A549 (cell line): ENCODE measurements around the gene SUMF1. TPM values are rescaled to one million over a fixed set of nuclear protein-coding genes. Genes with fewer than 3 reads are reported as not detected.

Experiments used
- ATAC-seq, 2 experiments: fragments of 200-7000 bp in 1 of 2; fragments of >200 bp in 1 of 2; cut with Nextera tagmentation in 1 of 2; cut with Tn5 transposase in 1 of 2; 3 replicates each; pipeline versions ENCODE4 v1.8.0 to v1.9.1; 2018 to 2020; ENCODE audit warnings: mild to moderate bottlenecking in 1 of 2, moderate library complexity in 1 of 2
- CTCF ChIA-PET: fragments of 300-600 bp; sonication (Branson Sonifier 250); formaldehyde crosslinking; extraction: SDS; loops from one replicate; lab custom pipeline; 2021; ENCODE audit warnings: antibody characterized with exemption, inconsistent platforms; lab: Yijun Ruan, JAX
- POLR2A ChIA-PET: fragments of 350-600 bp; formaldehyde crosslinking; extraction: SDS; loops from one replicate; lab custom pipeline; 2021; ENCODE audit warnings: antibody characterized with exemption, inconsistent platforms; lab: Yijun Ruan, JAX
- DNase-seq, 2 experiments: peaks; one replicate each; pipeline versions ENCODE4 v3.0.0 to v3.0.0-alpha.2; 2011 to 2016; ENCODE audit warnings: low read depth in 1 of 2, low spot score in 1 of 2
- FAIRE-seq: peaks from 2 replicates; lab custom pipeline; 2011; peaks lifted over from hg19 to GRCh38; lab: Jason Lieb, UNC
- H3K27ac ChIP-seq, 2 experiments: fragments of >200 bp; sonication (Bioruptor Twin); formaldehyde crosslinking; 3 replicates each; pipeline ENCODE4 v1.5.1; 2016 to 2017
- H3K4me1 ChIP-seq: fragments of >200 bp; sonication (Bioruptor Twin); formaldehyde crosslinking; 3 replicates; pipeline ENCODE4 v1.6.1; 2016
- H3K4me2 ChIP-seq: fragments of >200 bp; sonication (Bioruptor Twin); formaldehyde crosslinking; 3 replicates; pipeline ENCODE4 v1.6.1; 2016
- H3K4me3 ChIP-seq: fragments of >200 bp; sonication (Bioruptor Twin); formaldehyde crosslinking; 3 replicates; pipeline ENCODE4 v1.5.1; 2016
- H3K9me3 ChIP-seq: fragments of >200 bp; sonication (Bioruptor Twin); formaldehyde crosslinking; 3 replicates; pipeline ENCODE4 v1.6.1; 2016
- BHLHE40 ChIP-seq: IDR thresholded peaks from 2 replicates; pipeline ENCODE4 v1.6.1; 2012; ENCODE audit warnings: low read depth, low read length, inconsistent platforms
- CBX2 ChIP-seq: fragments of 200-600 bp; sonication (generic); IDR thresholded peaks from 2 replicates; pipeline ENCODE4 v1.6.1; 2016; ENCODE audit warnings: low read depth, mild to moderate bottlenecking, borderline replicate concordance
- CBX8 ChIP-seq: fragments of 200-600 bp; sonication (generic); IDR thresholded peaks from 2 replicates; pipeline ENCODE4 v1.6.1; 2016
- CHD2 ChIP-seq: fragments of 150-350 bp; IDR thresholded peaks from 2 replicates; pipeline ENCODE4 v1.6.1; 2014; ENCODE audit warnings: low read length; ENCODE audit not compliant: partially characterized antibody
- JUNB ChIP-seq: fragments of >200 bp; sonication (Bioruptor Twin); formaldehyde crosslinking; IDR thresholded peaks from 2 replicates; pipeline ENCODE4 v1.6.1; 2016
- MAFK ChIP-seq: fragments of 450-650 bp; IDR thresholded peaks from 2 replicates; pipeline ENCODE4 v1.6.1; 2014; ENCODE audit not compliant: partially characterized antibody
- MAZ ChIP-seq: fragments of 150-350 bp; IDR thresholded peaks from 2 replicates; pipeline ENCODE4 v1.6.1; 2014; ENCODE audit warnings: antibody characterized with exemption, low read depth, low read length, borderline replicate concordance
- MYC ChIP-seq: IDR thresholded peaks from 2 replicates; pipeline ENCODE4 v1.6.1; 2012; ENCODE audit warnings: mild to moderate bottlenecking, inconsistent platforms, low read length, improper control_type of control experiment, borderline replicate concordance
- RCOR1 ChIP-seq: fragments of 150-350 bp; IDR thresholded peaks from 2 replicates; pipeline ENCODE4 v1.6.1; 2014; ENCODE audit warnings: antibody characterized with exemption, low read length, low read depth
- RFX5 ChIP-seq: fragments of 450-650 bp; IDR thresholded peaks from 2 replicates; pipeline ENCODE4 v1.7.1; 2014; ENCODE audit warnings: antibody characterized with exemption, mild to moderate bottlenecking, moderate library complexity
- RNF2 ChIP-seq: fragments of 200-600 bp; sonication (generic); IDR thresholded peaks from 2 replicates; pipeline ENCODE4 v1.6.1; 2016; ENCODE audit warnings: low read depth, mild to moderate bottlenecking, antibody characterized with exemption, moderate library complexity, borderline replicate concordance
- SREBF2 ChIP-seq: fragments of 450-650 bp; IDR thresholded peaks from 2 replicates; pipeline ENCODE4 v1.6.1; 2014; ENCODE audit warnings: mild to moderate bottlenecking, moderate library complexity
- TP53 ChIP-seq: fragments of 250-450 bp; sonication (Bioruptor Pico); IDR thresholded peaks from 2 replicates; pipeline ENCODE4 v1.5.0; 2021; ENCODE audit warnings: mild to moderate bottlenecking, moderate library complexity
- ZC3H11A ChIP-seq: fragments of 450-650 bp; IDR thresholded peaks from 2 replicates; pipeline ENCODE4 v1.6.1; 2014; ENCODE audit warnings: antibody characterized with exemption, mild to moderate bottlenecking
- ZSCAN20 ChIP-seq: fragments of 250-450 bp; sonication (Bioruptor Pico); IDR thresholded peaks from 2 replicates; pipeline ENCODE4 v1.8.0; 2022; ENCODE audit warnings: mild to moderate bottlenecking, moderate library complexity
- WGBS: methylation state at CpG from one replicate; pipeline ENCODE4 v1.1.6; 2017; ENCODE audit errors: missing lambda C conversion rate; 5-methylcytosine and 5-hydroxymethylcytosine counted together
- polyA plus RNA-seq, 4 experiments: library from polyadenylated mRNA; depleted of rRNA in 3 of 4; stranded (reverse); fragments of >200 nt; fragmentation: RNase III in 1 of 4; extraction: RNeasy Plus Mini Kit Qiagen cat#74134 plus additional on column Dnase treatment in 1 of 4; gene quantifications; 2 replicates in 3 of 4; 3 replicates in 1 of 4; pipeline ENCODE4 v1.2.3, GENCODE V29; 2011 to 2017
- TF ChIP-seq, protein P1 (sequence below): IDR thresholded peaks from 2 replicates; pipeline ENCODE4 v1.6.1; 2012
- TF ChIP-seq, protein P2 (sequence below): fragments of >200 bp; sonication (Bioruptor Twin); formaldehyde crosslinking; IDR thresholded peaks from 2 replicates; pipeline ENCODE4 v1.6.1; 2016
- TF ChIP-seq, protein P3 (sequence below): IDR thresholded peaks from 2 replicates; pipeline ENCODE4 v1.6.1; 2012
- TF ChIP-seq, protein P4 (sequence below): fragments of >200 bp; sonication (Bioruptor Twin); formaldehyde crosslinking; IDR thresholded peaks from 3 replicates; pipeline ENCODE4 v1.6.1; 2016

SUMF1 gene
- polyA plus RNA-seq, 2 of the 4 experiments (the other 2 are of a cell fraction) = 20.9 to 25.4 TPM

GRCh38 chr3:4398941-4399245, 68.2 kb downstream of the SUMF1 start:
- Histone ChIP-seq H3K4me2 (no peak overlapping the region), H3K9me3 (no peaks in the 10 kb centered on the region), H3K4me1 (no peaks in the 10 kb centered on the region), H3K27ac (no peak overlapping the region), H3K4me3 (no peak overlapping the region)
- no peak for FAIRE-seq
- TF ChIP-seq, protein P1, sequence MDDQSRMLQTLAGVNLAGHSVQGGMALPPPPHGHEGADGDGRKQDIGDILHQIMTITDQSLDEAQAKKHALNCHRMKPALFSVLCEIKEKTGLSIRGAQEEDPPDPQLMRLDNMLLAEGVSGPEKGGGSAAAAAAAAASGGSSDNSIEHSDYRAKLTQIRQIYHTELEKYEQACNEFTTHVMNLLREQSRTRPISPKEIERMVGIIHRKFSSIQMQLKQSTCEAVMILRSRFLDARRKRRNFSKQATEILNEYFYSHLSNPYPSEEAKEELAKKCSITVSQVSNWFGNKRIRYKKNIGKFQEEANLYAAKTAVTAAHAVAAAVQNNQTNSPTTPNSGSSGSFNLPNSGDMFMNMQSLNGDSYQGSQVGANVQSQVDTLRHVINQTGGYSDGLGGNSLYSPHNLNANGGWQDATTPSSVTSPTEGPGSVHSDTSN = no peak
- TF ChIP-seq CBX8 = no peak
- 84% methylated on average over 7 of the region's 7 CpGs for WGBS
- ATAC-seq = no peak
- POLR2A ChIA-PET = no interaction called here
- DNase-seq = no peak
- CTCF ChIA-PET = no interaction called here

DNA sequence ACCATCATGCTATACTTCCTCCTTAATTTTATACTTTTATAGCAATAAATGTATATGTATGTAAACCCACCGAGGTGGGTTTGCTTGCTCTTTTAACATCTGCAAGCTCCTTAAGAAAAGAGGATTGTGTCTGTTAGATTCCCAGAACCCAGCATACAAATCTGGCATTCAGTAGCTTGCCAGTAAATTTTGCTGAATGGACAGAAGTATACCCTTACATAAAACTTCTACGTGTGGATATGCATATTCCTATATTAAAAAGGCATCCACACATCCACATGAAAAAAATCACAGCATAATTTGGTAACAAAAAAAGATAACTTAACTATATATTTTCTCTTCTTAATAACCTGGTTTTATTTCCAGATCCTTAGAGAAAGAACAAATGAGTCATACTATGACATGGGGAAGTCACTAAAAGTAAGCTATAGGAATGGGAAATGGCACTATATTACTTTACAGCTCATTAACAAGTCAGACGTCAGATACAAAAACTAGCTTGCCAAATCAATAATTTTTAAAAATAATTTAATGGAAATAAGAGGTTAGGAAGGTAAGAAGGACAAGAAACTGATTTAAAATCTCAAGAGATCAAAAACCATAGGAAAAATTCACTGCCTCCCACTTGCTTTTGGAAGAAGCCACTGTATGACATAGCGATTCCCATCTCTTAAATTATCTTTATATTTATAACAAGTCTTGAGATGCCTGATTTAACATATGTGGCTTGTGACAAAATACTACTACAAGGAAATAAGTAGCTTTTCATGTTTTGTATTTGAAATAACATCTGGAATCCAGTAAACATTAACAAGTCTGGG, 68.7 kb downstream of the SUMF1 start:
- no peak for FAIRE-seq
- CTCF ChIA-PET = no interaction called here
- Histone ChIP-seq H3K4me2 (no peak overlapping the region), H3K4me3 (no peak overlapping the region)
- no peak for ATAC-seq
- 76% methylated on average over 4 of the region's 4 CpGs for whole genome bisulfite sequencing
- POLR2A ChIA-PET = interaction anchor here (1.1 kb wide), 1 partner anchor 95 kb away, joined by 6 read pairs; the partner anchor contains the start of gene ITPR1
- TF ChIP-seq MAZ (no peak), MYC (no peak), ZSCAN20 (CRISPR knock-in tag) (no peak), RNF2 (no peak), MAFK (peak; percentile 68), CBX2 (no peak), RFX5 (no peak)
- TF ChIP-seq, all 56 proteins: peak for 1
- Histone ChIP-seq H3K9me3 (no peaks in the 10 kb centered on the region), H3K27ac (no peak overlapping the region), H3K4me1 (no peaks in the 10 kb centered on the region)
- DNase-seq = no peak

GRCh38 chr3:4397466-4397865, 69.6 kb downstream of the SUMF1 start:
- DNase-seq (no peak), ATAC-seq (no peak), FAIRE-seq (no peak)
- no peak for TF ChIP-seq MAZ
- TF ChIP-seq CBX2 = no peak
- TF ChIP-seq, protein P2, sequence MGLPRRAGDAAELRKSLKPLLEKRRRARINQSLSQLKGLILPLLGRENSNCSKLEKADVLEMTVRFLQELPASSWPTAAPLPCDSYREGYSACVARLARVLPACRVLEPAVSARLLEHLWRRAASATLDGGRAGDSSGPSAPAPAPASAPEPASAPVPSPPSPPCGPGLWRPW = no peak
- TF ChIP-seq SREBF2 = no peak
- TF ChIP-seq, protein P3, sequence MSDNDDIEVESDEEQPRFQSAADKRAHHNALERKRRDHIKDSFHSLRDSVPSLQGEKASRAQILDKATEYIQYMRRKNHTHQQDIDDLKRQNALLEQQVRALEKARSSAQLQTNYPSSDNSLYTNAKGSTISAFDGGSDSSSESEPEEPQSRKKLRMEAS = no peak
- no peak for TF ChIP-seq JUNB
- no peak for TF ChIP-seq TP53
- no peak for TF ChIP-seq BHLHE40
- TF ChIP-seq, protein P4, sequence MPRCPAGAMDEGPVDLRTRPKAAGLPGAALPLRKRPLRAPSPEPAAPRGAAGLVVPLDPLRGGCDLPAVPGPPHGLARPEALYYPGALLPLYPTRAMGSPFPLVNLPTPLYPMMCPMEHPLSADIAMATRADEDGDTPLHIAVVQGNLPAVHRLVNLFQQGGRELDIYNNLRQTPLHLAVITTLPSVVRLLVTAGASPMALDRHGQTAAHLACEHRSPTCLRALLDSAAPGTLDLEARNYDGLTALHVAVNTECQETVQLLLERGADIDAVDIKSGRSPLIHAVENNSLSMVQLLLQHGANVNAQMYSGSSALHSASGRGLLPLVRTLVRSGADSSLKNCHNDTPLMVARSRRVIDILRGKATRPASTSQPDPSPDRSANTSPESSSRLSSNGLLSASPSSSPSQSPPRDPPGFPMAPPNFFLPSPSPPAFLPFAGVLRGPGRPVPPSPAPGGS = no peak
- no peak for TF ChIP-seq RCOR1
- no peak for TF ChIP-seq CHD2
- no peak for TF ChIP-seq ZC3H11A
- ChIA-PET CTCF (interaction anchor here (0.6 kb wide), 1 partner anchor 14 kb away, joined by 6 read pairs; no protein-coding TSS in a partner anchor), POLR2A (interaction anchor here (1.1 kb wide), 1 partner anchor 96 kb away, joined by 6 read pairs; the partner anchor contains the start of gene ITPR1)
- Histone ChIP-seq H3K4me3 (no peak overlapping the region), H3K4me1 (no peaks in the 10 kb centered on the region), H3K9me3 (no peaks in the 10 kb centered on the region), H3K27ac (no peak overlapping the region), H3K4me2 (no peak overlapping the region)
- 20% methylated on average over 1 of the region's 1 CpG for WGBS
